Activated naive CD4-positive, alpha-beta T cell treated with Interleukin-2 at 50 U/mL for 16 hours (primary cell): ENCODE data around the gene NOVA2.
"Not testable (repeated sequence)": the region's sequence is repeated elsewhere in the genome, so short reads cannot be mapped to it uniquely, and the experiment has no call there.

Experiments used
- DNase-seq: peaks from one replicate; pipeline ENCODE4 v3.0.0-alpha.2; 2020

The NOVA2 gene

GRCh38 chr19:45920458-45920857 is 53.2 kb downstream of the NOVA2 start:
- DNase-seq: no peak

- no peak for DNase-seq
Observed at GRCh38 chr19:45919678-45920077, 54.0 kb downstream of the NOVA2 start.

GRCh38 chr19:45918721-45919120 is 54.9 kb downstream of the NOVA2 start:
- no peak for DNase-seq

GRCh38 chr19:45917421-45918091 is 56.1 kb downstream of the NOVA2 start:
- DNase-seq: no peak

GRCh38 chr19:45913874-45914830 is 59.5 kb downstream of the NOVA2 start, which contains the start of gene NANOS2:
NANOS2 (minus strand) TSS chr19:45914778; CDS start chr19:45914693, 85 bp downstream.
- DNase-seq: no peak

GRCh38 chr19:45911291-45911690 is 62.4 kb downstream of the NOVA2 start:
- no peak for DNase-seq

GRCh38 chr19:45908956-45909355 is 64.7 kb downstream of the NOVA2 start:
- DNase-seq: no peak

GRCh38 chr19:45906221-45906620 is 67.4 kb downstream of the NOVA2 start:
- no peak for DNase-seq

- no peak for DNase-seq
Observed at GRCh38 chr19:45905011-45905410, 68.7 kb downstream of the NOVA2 start.

- peak; percentile 99 for DNase-seq
Observed at GRCh38 chr19:45902651-45903625, 70.7 kb downstream of the NOVA2 start.

- no peak for DNase-seq
Observed at GRCh38 chr19:45901912-45902650, 71.6 kb downstream of the NOVA2 start, which contains the start of gene MYPOP. MYPOP (minus strand) TSS chr19:45902613; CDS start chr19:45901773, 840 bp downstream.

GRCh38 chr19:45901432-45901911 is 72.2 kb downstream of the NOVA2 start:
- peak; percentile 27 for DNase-seq

- no peak for DNase-seq
Observed at GRCh38 chr19:45900738-45901431, 72.8 kb downstream of the NOVA2 start.

GRCh38 chr19:45899919-45900589 is 73.6 kb downstream of the NOVA2 start:
- DNase-seq: no peak

- no peak for DNase-seq
Observed at GRCh38 chr19:45899253-45899652, 74.4 kb downstream of the NOVA2 start.

- no peak for DNase-seq
Observed at GRCh38 chr19:45897261-45897812, 76.3 kb downstream of the NOVA2 start.

- DNase-seq: not testable (repeated sequence)
Observed at GRCh38 chr19:45895983-45896599, 77.6 kb downstream of the NOVA2 start.

- no peak for DNase-seq
Observed at GRCh38 chr19:45895519-45895972, 78.1 kb downstream of the NOVA2 start.

- no peak for DNase-seq
Observed at GRCh38 chr19:45890877-45891276, 82.8 kb downstream of the NOVA2 start.
